ENCODE data around the gene HNRNPA3.

DNA sequence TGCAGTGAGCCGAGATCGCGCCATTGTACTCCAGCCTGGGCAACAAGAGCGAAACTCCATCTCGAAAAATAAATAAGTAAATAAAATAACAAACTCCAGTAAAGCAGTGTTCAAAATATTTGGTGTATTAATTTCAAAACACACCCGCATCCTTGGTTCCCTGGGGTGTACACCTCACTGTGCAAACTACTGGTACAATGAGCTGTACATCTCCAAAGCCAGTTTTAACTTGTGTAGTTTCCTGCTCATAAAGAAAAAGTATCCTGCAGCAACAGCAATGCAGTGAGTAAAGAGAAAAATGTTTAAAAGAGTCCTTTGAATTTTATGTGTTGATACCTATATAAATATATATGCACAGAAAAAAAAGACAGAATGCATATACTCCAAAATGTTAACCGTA is 56.3 kb downstream of the HNRNPA3 start:
- TF ChIP-seq, protein P1, sequence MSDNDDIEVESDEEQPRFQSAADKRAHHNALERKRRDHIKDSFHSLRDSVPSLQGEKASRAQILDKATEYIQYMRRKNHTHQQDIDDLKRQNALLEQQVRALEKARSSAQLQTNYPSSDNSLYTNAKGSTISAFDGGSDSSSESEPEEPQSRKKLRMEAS (IDR thresholded peaks at IDR 0.05; ENCODE audit: low read depth), result no peak
- TF ChIP-seq CHD2 (IDR thresholded peaks at IDR 0.05; ENCODE audit: low read length, partially characterized antibody), result no peak
- TF ChIP-seq RAD21 (IDR thresholded peaks at IDR 0.05; ENCODE audit: low read length), result no peak
- TF ChIP-seq, protein P2, sequence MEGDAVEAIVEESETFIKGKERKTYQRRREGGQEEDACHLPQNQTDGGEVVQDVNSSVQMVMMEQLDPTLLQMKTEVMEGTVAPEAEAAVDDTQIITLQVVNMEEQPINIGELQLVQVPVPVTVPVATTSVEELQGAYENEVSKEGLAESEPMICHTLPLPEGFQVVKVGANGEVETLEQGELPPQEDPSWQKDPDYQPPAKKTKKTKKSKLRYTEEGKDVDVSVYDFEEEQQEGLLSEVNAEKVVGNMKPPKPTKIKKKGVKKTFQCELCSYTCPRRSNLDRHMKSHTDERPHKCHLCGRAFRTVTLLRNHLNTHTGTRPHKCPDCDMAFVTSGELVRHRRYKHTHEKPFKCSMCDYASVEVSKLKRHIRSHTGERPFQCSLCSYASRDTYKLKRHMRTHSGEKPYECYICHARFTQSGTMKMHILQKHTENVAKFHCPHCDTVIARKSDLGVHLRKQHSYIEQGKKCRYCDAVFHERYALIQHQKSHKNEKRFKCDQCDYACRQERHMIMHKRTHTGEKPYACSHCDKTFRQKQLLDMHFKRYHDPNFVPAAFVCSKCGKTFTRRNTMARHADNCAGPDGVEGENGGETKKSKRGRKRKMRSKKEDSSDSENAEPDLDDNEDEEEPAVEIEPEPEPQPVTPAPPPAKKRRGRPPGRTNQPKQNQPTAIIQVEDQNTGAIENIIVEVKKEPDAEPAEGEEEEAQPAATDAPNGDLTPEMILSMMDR (IDR thresholded peaks at IDR 0.05), result no peak
- TF ChIP-seq, protein P3, sequence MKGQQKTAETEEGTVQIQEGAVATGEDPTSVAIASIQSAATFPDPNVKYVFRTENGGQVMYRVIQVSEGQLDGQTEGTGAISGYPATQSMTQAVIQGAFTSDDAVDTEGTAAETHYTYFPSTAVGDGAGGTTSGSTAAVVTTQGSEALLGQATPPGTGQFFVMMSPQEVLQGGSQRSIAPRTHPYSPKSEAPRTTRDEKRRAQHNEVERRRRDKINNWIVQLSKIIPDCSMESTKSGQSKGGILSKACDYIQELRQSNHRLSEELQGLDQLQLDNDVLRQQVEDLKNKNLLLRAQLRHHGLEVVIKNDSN (IDR thresholded peaks at IDR 0.05; ENCODE audit: borderline replicate concordance, low read depth), result no peak
